Esophagus (tissue), 2 donors: ENCODE results near the gene OR2V2. TPM values are rescaled to one million over a fixed set of nuclear protein-coding genes. Genes with fewer than 3 reads are reported as not detected.
"Not testable (repeated sequence)": the region's sequence is repeated elsewhere in the genome, so short reads cannot be mapped to it uniquely, and the experiment has no call there.

Experiments used
- H3K27ac ChIP-seq, 2 donors: one replicate each; pipeline ENCODE4 v1.5.1; 2013; ENCODE audit warnings: low read depth in 2 of 2, mild to moderate bottlenecking in 2 of 2, inconsistent platforms in 1 of 2, low read length in 1 of 2, moderate library complexity in 1 of 2
- H3K27me3 ChIP-seq, 2 donors: one replicate each; pipeline ENCODE4 v1.6.1; 2013; ENCODE audit warnings: low read length in 2 of 2, control low read depth in 1 of 2, mild to moderate bottlenecking in 1 of 2; ENCODE audit not compliant: insufficient read depth in 2 of 2, control insufficient read depth in 1 of 2
- H3K36me3 ChIP-seq, 2 donors: one replicate each; pipeline ENCODE4 v1.6.1; 2013; ENCODE audit warnings: low read length in 1 of 2; ENCODE audit not compliant: control insufficient read depth in 2 of 2, insufficient read depth in 2 of 2
- H3K4me1 ChIP-seq, 2 donors: one replicate each; pipeline ENCODE4 v1.6.1; 2013; ENCODE audit warnings: low read length in 1 of 2; ENCODE audit not compliant: control insufficient read depth in 2 of 2, insufficient read depth in 2 of 2
- H3K4me3 ChIP-seq, 2 donors: one replicate each; pipeline ENCODE4 v1.5.1; 2013; ENCODE audit warnings: low read length in 2 of 2, mild to moderate bottlenecking in 2 of 2, low read depth in 1 of 2, moderate library complexity in 1 of 2
- H3K9me3 ChIP-seq, 2 donors: one replicate each; pipeline ENCODE4 v1.6.1; 2013; ENCODE audit warnings: mild to moderate bottlenecking in 2 of 2, low read depth in 1 of 2, low read length in 1 of 2, moderate library complexity in 1 of 2; ENCODE audit not compliant: control insufficient read depth in 2 of 2, insufficient read depth in 1 of 2
- WGBS, 2 donors: extraction: QIAGEN DNeasy Blood & Tissue Kit; methylation state at CpG; one replicate each; pipeline ENCODE4 v1.1.7; 2013; 5-methylcytosine and 5-hydroxymethylcytosine counted together
- polyA plus RNA-seq, 2 donors: library from polyadenylated mRNA; stranded (reverse); fragments of 200-250 nt; gene quantifications; one replicate each; pipeline ENCODE4 v1.2.3, GENCODE V29; 2013
- donor health status: healthy with polysubstance abuse.
- donor health status: Bipolar disorder and iron deficiency.

The OR2V2 gene
- polyA plus RNA-seq, 2 donors = not detected

- H3K27ac ChIP-seq = no peak overlapping the region
- H3K9me3 ChIP-seq = peaks cover 0 to 3% of the 10 kb centered on the region in 2 donors
- 70 to 73% methylated on average over 15 of the region's 15 CpGs for WGBS, 2 donors
- H3K4me1 ChIP-seq = no peaks in the 10 kb centered on the region
- no peak overlapping the region for H3K4me3 ChIP-seq
- H3K36me3 ChIP-seq = no peaks in the 10 kb centered on the region
- no peaks in the 10 kb centered on the region for H3K27me3 ChIP-seq
Measured at GRCh38 chr5:181127907-181128626, 19.3 kb upstream of the OR2V2 start.

DNA sequence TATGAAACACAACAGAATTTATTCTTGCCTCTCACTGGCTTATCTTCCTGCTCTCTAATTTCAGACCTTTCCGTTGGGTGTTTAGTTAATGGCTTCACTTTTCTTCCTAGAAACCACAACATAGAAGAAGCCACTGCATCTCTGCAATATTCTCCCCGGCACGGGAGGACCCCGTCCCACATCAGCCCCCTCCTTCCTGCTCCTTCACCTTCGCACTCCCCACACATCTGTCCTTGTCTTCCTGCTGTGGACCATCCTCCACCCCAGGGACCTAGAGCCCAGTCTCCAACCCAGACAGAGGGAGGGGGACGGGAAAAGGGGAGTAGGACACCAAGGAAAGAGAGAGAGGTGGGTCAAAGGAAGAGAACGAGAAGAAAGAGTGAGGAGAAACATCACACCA, 17.8 kb upstream of the OR2V2 start:
- H3K4me3 ChIP-seq = no peak overlapping the region
- no peaks in the 10 kb centered on the region for H3K4me1 ChIP-seq
- H3K27me3 ChIP-seq = no peaks in the 10 kb centered on the region
- no peaks in the 10 kb centered on the region for H3K9me3 ChIP-seq
- WGBS, 2 donors = 51 to 53% methylated on average over 7 of the region's 7 CpGs
- no peak overlapping the region for H3K27ac ChIP-seq
- no peaks in the 10 kb centered on the region for H3K36me3 ChIP-seq

- not testable (repeated sequence) for H3K4me1 ChIP-seq, H3K27me3 ChIP-seq, H3K9me3 ChIP-seq, H3K27ac ChIP-seq, H3K36me3 ChIP-seq, H3K4me3 ChIP-seq
- WGBS, 2 donors = 60 to 76% methylated on average over 9 of the region's 9 CpGs
Measured at GRCh38 chr5:181130081-181130480, 17.3 kb upstream of the OR2V2 start.

GRCh38 chr5:181130832-181131496, 16.4 kb upstream of the OR2V2 start, which contains the start of gene OR2V1:
Gene OR2V1 (minus strand): TSS chr5:181131169. CDS start chr5:181125304, 5,865 bp downstream.
- WGBS, 2 donors = 73 to 76% methylated on average over 14 of the region's 14 CpGs
- H3K36me3 ChIP-seq = no peaks in the 10 kb centered on the region

DNA sequence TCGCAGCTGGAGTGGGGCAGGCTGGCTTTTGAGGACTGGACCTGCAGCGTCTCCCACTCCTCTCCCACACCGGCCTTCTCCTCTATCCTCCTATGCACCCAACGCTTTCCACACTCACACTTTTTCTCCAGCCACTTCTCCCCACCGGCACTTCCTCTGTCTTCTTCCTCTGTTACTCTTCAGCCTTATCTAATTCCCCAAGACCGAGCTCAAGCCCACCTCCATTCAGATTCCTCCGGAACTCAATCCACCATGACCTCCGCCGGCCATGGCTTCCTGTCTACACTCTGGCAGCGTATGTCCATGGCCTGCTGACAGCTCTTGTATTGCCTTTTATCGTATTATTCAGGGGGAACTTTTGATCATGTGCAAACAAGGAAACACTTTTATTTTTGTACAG, 15.9 kb upstream of the OR2V2 start:
- Histone ChIP-seq H3K27me3 (no peaks in the 10 kb centered on the region), H3K36me3 (no peaks in the 10 kb centered on the region), H3K4me1 (no peaks in the 10 kb centered on the region), H3K9me3 (no peaks in the 10 kb centered on the region), H3K27ac (no peak overlapping the region), H3K4me3 (no peak overlapping the region)
- 81 to 85% methylated on average over 11 of the region's 11 CpGs for WGBS, 2 donors

More at GRCh38 chr5:181130832-181131496, 16.4 kb upstream of the OR2V2 start, which contains the start of gene OR2V1:
- no peaks in the 10 kb centered on the region for H3K27me3 ChIP-seq
- H3K4me3 ChIP-seq = no peak within 1 kb of the TSS
- H3K9me3 ChIP-seq = no peaks in the 10 kb centered on the region
- no peak within 1 kb of the TSS for H3K27ac ChIP-seq
- no peaks in the 10 kb centered on the region for H3K4me1 ChIP-seq

DNA sequence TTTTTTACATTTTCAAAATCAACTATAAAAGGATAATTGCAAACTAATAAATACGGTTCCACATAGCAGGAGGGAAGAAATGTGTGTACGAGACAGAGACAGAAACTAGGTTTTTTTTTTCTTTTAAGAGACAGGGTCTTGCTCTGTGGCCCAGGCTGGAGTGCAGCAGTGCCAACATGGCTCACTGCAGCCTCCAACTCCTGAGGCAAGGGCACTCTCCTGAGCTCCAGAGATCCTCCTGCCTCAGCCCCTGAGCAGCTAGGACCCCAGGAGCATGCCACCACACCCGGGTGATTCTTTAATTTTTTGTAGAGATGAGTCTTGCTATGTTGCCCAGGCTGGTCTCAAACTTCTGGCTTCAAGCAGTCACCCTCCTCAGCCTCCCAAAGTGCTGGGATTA, 14.3 kb upstream of the OR2V2 start:
- Histone ChIP-seq H3K27me3 (no peaks in the 10 kb centered on the region), H3K4me3 (no peak overlapping the region), H3K36me3 (no peaks in the 10 kb centered on the region), H3K4me1 (no peaks in the 10 kb centered on the region), H3K9me3 (no peaks in the 10 kb centered on the region), H3K27ac (no peak overlapping the region)
- WGBS, 2 donors = 71 to 79% methylated on average over 3 of the region's 3 CpGs

DNA sequence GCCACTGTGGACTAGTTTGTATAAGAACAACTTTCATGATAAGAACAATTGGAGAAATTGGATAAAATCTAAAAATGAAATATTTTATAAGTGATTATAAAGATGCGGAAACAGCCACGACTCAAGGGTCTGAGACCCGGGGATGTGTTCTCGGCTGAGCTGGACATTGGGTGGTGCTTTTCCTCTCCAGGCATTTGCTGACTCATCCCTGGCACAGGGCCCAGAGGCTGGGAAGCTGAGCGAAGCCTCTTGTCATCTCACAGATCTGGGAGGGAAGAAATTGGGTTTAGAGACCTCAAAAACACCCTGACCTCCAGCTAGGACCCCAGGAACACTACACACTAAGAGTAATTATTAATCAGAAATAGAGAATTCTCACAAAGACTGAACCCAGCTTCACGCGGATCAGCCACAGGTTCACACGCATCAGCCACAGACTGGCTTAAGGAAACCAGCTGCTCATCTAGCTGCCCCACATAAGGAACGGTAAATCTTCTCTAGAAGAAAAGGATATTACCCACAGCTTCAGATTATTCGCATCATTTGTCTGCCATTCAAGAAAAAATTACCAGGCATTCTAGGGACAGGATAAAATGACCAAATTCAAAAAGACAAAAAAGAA, 13.7 kb upstream of the OR2V2 start:
- H3K4me3 ChIP-seq = no peak overlapping the region

GRCh38 chr5:181134259-181134658, 13.1 kb upstream of the OR2V2 start:
- Histone ChIP-seq H3K27ac (no peak overlapping the region), H3K4me3 (no peak overlapping the region), H3K27me3 (no peaks in the 10 kb centered on the region), H3K36me3 (no peaks in the 10 kb centered on the region), H3K9me3 (no peaks in the 10 kb centered on the region), H3K4me1 (no peaks in the 10 kb centered on the region)
- 78 to 79% methylated on average over 6 of the region's 6 CpGs for WGBS, 2 donors

More for the DNA sequence above, 13.7 kb upstream of the OR2V2 start:
- 59 to 63% methylated on average over 10 of the region's 10 CpGs for WGBS, 2 donors
- no peaks in the 10 kb centered on the region for H3K27me3 ChIP-seq
- H3K27ac ChIP-seq = no peak overlapping the region
- H3K4me1 ChIP-seq = no peaks in the 10 kb centered on the region
- H3K36me3 ChIP-seq = no peaks in the 10 kb centered on the region
- H3K9me3 ChIP-seq = no peaks in the 10 kb centered on the region

DNA sequence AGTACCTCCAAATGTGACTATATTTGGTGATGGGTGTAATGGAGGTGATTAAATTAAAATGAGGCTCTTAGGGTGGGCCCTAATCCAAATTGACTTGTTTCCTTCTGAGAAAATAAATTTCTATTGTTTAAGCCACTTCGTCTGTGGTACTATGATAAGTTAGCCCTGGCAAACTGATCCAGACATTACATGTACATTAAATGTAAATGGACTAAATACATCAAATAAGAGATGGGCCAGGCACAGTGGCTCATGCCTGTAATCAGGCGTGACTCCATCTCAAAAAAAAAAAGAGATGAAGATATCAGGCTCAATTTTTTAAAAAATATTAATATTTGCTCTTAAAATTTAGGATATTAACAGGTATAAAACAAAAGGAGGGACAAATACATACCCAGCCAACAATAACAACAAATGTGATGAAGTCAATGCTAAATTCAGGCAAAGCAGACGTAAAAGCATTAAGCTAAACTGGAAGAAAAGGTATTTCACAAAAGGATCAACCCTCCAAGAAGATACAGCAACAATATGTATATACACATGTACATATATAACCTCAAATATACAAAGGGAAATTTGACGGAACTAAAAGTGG, 10.9 kb upstream of the OR2V2 start:
- H3K4me3 ChIP-seq = no peak overlapping the region
- H3K4me1 ChIP-seq = no peaks in the 10 kb centered on the region
- H3K27me3 ChIP-seq = no peaks in the 10 kb centered on the region
- no peaks in the 10 kb centered on the region for H3K36me3 ChIP-seq
- 87 to 90% methylated on average over 4 of the region's 4 CpGs for WGBS, 2 donors
- no peak overlapping the region for H3K27ac ChIP-seq
- no peaks in the 10 kb centered on the region for H3K9me3 ChIP-seq
